AG09319 (cell line): ENCODE data around the gene PTPN1.
"Not testable (repeated sequence)": the region's sequence is repeated elsewhere in the genome, so short reads cannot be mapped to it uniquely, and the experiment has no call there.

Source experiments
- DNase-seq: peaks from one replicate; pipeline ENCODE4 v3.0.0-alpha.2; 2010; ENCODE audit warnings: low read depth; ENCODE audit errors: extremely low read depth
- TF ChIP-seq, protein P1 (sequence below): IDR thresholded peaks from 2 replicates; pipeline ENCODE4 v1.5.1; 2011; ENCODE audit warnings: low read depth, mild to moderate bottlenecking, inconsistent platforms, low read length, moderate library complexity

The PTPN1 gene

GRCh38 chr20:50496773-50497385 lies 13.3 kb upstream of the PTPN1 start:
- TF ChIP-seq, protein P1, sequence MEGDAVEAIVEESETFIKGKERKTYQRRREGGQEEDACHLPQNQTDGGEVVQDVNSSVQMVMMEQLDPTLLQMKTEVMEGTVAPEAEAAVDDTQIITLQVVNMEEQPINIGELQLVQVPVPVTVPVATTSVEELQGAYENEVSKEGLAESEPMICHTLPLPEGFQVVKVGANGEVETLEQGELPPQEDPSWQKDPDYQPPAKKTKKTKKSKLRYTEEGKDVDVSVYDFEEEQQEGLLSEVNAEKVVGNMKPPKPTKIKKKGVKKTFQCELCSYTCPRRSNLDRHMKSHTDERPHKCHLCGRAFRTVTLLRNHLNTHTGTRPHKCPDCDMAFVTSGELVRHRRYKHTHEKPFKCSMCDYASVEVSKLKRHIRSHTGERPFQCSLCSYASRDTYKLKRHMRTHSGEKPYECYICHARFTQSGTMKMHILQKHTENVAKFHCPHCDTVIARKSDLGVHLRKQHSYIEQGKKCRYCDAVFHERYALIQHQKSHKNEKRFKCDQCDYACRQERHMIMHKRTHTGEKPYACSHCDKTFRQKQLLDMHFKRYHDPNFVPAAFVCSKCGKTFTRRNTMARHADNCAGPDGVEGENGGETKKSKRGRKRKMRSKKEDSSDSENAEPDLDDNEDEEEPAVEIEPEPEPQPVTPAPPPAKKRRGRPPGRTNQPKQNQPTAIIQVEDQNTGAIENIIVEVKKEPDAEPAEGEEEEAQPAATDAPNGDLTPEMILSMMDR = no peak
- no peak for DNase-seq

- no peak for DNase-seq
- TF ChIP-seq, protein P1 = no peak
Observed at GRCh38 chr20:50498071-50498776, 12.0 kb upstream of the PTPN1 start.

- DNase-seq = no peak
- TF ChIP-seq, protein P1 = no peak
Observed at GRCh38 chr20:50499938-50500337, 10.2 kb upstream of the PTPN1 start.

DNA sequence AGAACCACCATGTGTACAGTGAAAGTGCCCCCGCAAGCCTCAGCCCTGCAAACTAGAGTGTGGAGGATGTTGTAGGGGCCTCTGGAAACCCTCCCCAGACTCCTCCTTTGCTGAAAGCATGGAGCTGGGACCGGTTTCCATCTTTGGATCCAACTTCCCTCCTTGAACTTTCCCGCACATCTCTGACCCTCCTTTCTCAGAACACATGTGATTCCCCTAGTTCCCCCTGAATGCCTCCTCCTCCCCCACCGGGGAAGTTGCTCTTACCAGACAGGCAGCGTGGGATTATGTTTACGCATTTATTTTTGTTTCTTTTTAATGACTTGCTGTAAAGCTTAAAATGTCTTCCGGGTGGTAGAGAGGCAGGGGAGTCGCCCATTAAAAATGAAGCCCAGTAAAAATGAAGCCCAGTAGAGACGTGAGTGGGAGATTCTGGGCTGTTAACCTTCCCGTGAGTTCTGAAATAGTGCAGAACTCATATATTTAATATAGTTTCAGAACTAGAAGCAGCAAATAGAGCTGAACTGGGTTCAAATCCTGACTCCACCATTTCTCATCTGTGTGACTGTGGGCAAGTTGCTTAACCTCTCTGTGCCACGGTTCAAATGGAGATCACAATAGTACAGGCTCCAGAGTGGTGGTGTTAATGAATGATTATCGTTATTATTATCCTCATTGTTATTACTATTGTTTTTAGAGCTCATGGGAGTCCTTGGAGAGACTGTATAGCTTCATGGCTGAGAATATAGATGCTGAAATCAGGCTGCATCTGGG lies 8.0 kb upstream of the PTPN1 start:
- DNase-seq = no peak
- TF ChIP-seq, protein P1 = no peak

GRCh38 chr20:50504231-50504823 lies 5.9 kb upstream of the PTPN1 start:
- TF ChIP-seq, protein P1 = no peak; the same call in 1 of the 2 replicates

DNA sequence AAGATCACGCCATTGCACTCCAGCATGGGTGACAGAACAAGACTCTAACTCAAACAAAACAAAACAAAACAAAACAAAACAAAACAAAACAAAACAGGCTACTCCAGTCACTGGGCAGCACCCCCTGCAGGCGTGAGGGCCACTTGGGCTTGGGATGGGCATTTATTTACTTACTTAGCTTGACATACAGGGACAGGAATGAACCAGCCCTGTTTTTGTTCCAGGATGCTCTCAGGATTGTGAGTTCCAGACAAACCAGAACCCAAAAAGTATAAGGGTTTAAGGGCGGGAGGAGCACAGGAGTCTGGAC lies 4.0 kb upstream of the PTPN1 start:
- TF ChIP-seq, protein P1 = no peak
- DNase-seq = no peak

More at GRCh38 chr20:50504231-50504823, 5.9 kb upstream of the PTPN1 start:
- no peak for DNase-seq

- not testable (repeated sequence) for DNase-seq
Observed at GRCh38 chr20:50507745-50508144, 2.4 kb upstream of the PTPN1 start.
